ENCODE data around the gene PIK3CD. TPM values are rescaled to one million over a fixed set of nuclear protein-coding genes. Genes with fewer than 3 reads are reported as not detected.

PIK3CD gene
- total RNA-seq, 4 donors from 2014 or later, result 4.1 to 11.8 (median 7.7) TPM

- 55 to 65% methylated on average over 8 to 10 of the region's 10 CpGs for WGBS, 2 donors
- H3K27me3 ChIP-seq, result no peaks in the 10 kb centered on the region
- intact Hi-C loops (cut with DNase I), result no loop called here
- H3K9me3 ChIP-seq, result no peaks in the 10 kb centered on the region
- TF ChIP-seq CTCF (IDR thresholded peaks at IDR 0.05) (no peak), POLR2A (IDR thresholded peaks at IDR 0.05) (no peak)
- H3K4me3 ChIP-seq, result no peak overlapping the region
- no peak for DNase-seq
- H3K27ac ChIP-seq, result no peak overlapping the region
- H3K4me1 ChIP-seq, result no peaks in the 10 kb centered on the region
- no peaks in the 10 kb centered on the region for H3K36me3 ChIP-seq
These were observed 25.4 kb downstream of the PIK3CD start for GRCh38 chr1:9676815-9677393.

GRCh38 chr1:9680091-9680490, 28.6 kb downstream of the PIK3CD start:
- H3K36me3 ChIP-seq, result no peaks in the 10 kb centered on the region
- no peak overlapping the region for H3K27ac ChIP-seq
- WGBS, 2 donors, result 75 to 85% methylated on average over 2 of the region's 2 CpGs
- H3K9me3 ChIP-seq, result no peaks in the 10 kb centered on the region
- no peaks in the 10 kb centered on the region for H3K4me1 ChIP-seq
- intact Hi-C loops (cut with DNase I), result no loop called here
- DNase-seq, result no peak
- no peak for TF ChIP-seq CTCF (IDR thresholded peaks at IDR 0.05)
- TF ChIP-seq POLR2A (IDR thresholded peaks at IDR 0.05), result no peak
- H3K4me3 ChIP-seq, result no peak overlapping the region
- no peaks in the 10 kb centered on the region for H3K27me3 ChIP-seq

GRCh38 chr1:9680828-9681227, 29.3 kb downstream of the PIK3CD start:
- no peaks in the 10 kb centered on the region for H3K27me3 ChIP-seq
- H3K36me3 ChIP-seq, result no peaks in the 10 kb centered on the region
- 62 to 83% methylated on average over 1 to 5 of the region's 6 CpGs for WGBS, 2 donors
- intact Hi-C loops (cut with DNase I), result no loop called here
- H3K4me1 ChIP-seq, result no peaks in the 10 kb centered on the region
- no peak overlapping the region for H3K4me3 ChIP-seq
- TF ChIP-seq POLR2A (IDR thresholded peaks at IDR 0.05) (no peak), CTCF (IDR thresholded peaks at IDR 0.05) (no peak)
- no peaks in the 10 kb centered on the region for H3K9me3 ChIP-seq
- no peak overlapping the region for H3K27ac ChIP-seq
- DNase-seq, result no peak

DNA sequence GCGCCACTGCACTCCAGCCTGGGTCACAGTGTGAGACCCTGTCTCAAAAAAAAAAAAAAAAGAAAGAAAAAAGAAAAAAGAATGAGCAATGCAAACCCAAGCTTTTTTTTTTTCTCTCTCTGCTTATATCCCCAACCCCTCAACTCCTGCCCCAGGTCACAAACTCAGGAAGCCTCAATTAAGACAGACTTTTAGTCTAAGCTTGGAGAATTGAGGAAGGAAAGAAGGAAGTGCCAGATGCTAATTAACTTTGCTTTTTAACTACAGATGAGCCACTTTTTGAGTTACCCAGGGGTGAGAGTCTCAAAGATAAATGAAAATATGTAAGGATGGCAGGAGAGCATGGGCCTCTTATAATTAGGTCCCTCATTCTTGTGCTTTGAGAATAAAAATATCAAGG, 33.3 kb downstream of the PIK3CD start:
- Histone ChIP-seq H3K27ac (no peak overlapping the region), H3K4me1 (peaks cover 18 to 36% (median 29%) of the 10 kb centered on the region in 3 donors), H3K36me3 (no peaks in the 10 kb centered on the region), H3K4me3 (no peak overlapping the region), H3K27me3 (no peaks in the 10 kb centered on the region), H3K9me3 (no peaks in the 10 kb centered on the region)
- intact Hi-C loops (cut with DNase I), result no loop called here
- WGBS, 2 donors, result 100% methylated on average over 1 of the region's 1 CpG
- TF ChIP-seq CTCF (IDR thresholded peaks at IDR 0.05), result no peak
- no peak for TF ChIP-seq POLR2A (IDR thresholded peaks at IDR 0.05)
- no peak for DNase-seq

GRCh38 chr1:9687120-9687873, 35.8 kb downstream of the PIK3CD start:
- Histone ChIP-seq H3K9me3 (no peaks in the 10 kb centered on the region), H3K27ac (peak overlapping the region; percentile 29 to 75 (median 48)), H3K4me3 (peak overlapping the region; percentile 34 to 95 (median 77)), H3K36me3 (no peaks in the 10 kb centered on the region), H3K4me1 (peaks cover 23 to 57% (median 37%) of the 10 kb centered on the region in 3 donors), H3K27me3 (no peaks in the 10 kb centered on the region)
- DNase-seq, result no peak
- peak in 2 of 6 experiments; percentile 11 to 14 for TF ChIP-seq CTCF (IDR thresholded peaks at IDR 0.05)
- no peak for TF ChIP-seq POLR2A (IDR thresholded peaks at IDR 0.05)
- 0 to 1% methylated on average over 6 to 13 of the region's 42 CpGs for WGBS, 2 donors
- intact Hi-C loops (cut with DNase I), result no loop called here

Measured in esophagus squamous epithelium (tissue), 5 donors.